Activated T-cell treated with anti-CD3 and anti-CD28 coated beads, Interleukin-2, amount 50 U/mL, for 4 hours (primary cell): ENCODE measurements around the gene CYGB. TPM values are rescaled to one million over a fixed set of nuclear protein-coding genes. Genes with fewer than 3 reads are reported as not detected.
"Not testable (repeated sequence)": the region's sequence is repeated elsewhere in the genome, so short reads cannot be mapped to it uniquely, and the experiment has no call there.

Source experiments
- ATAC-seq, 2 donors: fragments of 200-7000 bp; cut with Tn5 transposase; one replicate each; pipeline ENCODE4 v1.10.0; 2021
- DNase-seq: peaks from one replicate; pipeline ENCODE4 v3.0.0-alpha.2; 2020
- H3K27me3 Mint-ChIP-seq: one replicate; pipeline ENCODE4 v1.8.0; 2021; ENCODE audit warnings: low read depth, mixed read lengths
- H3K36me3 Mint-ChIP-seq: one replicate; pipeline ENCODE4 v1.8.0; 2022; ENCODE audit warnings: mixed read lengths; ENCODE audit not compliant: insufficient read depth
- H3K4me1 Mint-ChIP-seq: one replicate; pipeline ENCODE4 v1.8.0; 2021; ENCODE audit warnings: low read depth, mixed read lengths
- H3K4me3 Mint-ChIP-seq: one replicate; pipeline ENCODE4 v1.8.0; 2021; ENCODE audit warnings: mild to moderate bottlenecking, moderate library complexity, mixed read lengths
- H3K9me3 Mint-ChIP-seq: one replicate; pipeline ENCODE4 v1.8.0; 2021; ENCODE audit warnings: mixed read lengths
- total RNA-seq, 3 donors: library from RNA; stranded (reverse); gene quantifications; one replicate each; pipeline ENCODE4 v1.2.1, GENCODE V29; 2021

Gene CYGB
- total RNA-seq, 3 donors from 2014 or later, result not detected

DNA sequence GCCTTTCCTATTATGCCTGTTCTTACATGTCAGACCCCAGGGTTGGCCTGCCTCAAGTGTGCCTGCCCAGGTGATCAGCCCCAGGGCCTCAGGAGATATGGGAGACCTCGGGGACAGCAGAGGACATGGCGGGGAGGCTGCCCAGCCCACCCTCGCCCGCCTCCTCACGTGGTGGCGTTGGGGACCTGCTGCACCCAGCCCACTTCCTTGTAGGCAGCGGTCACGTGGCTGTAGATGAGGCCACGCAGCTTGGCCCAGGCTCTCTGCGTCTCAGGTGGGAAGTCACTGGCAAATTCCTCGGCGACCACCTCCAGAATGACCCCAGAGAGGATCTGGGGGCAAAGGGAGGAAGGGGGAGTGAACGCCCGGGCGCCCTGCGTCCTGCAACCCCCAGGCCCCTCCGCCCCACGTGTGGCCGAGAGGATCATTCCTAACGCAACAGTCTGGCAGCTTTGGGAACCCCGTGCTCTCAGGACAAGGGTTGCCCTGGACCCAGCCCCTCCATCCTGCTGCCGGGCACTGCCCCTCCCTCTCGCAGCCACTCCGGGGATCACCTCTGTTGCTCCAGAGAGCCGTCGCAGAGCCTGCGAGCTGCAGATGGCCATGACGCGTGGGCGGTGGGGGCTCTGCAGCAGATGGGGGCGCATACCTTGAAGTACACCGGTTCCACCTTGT, 6.6 kb downstream of the CYGB start:
- Mint-ChIP-seq H3K9me3 (no peaks in the 10 kb centered on the region), H3K27me3 (peaks cover 3% of the 10 kb centered on the region), H3K4me1 (peaks cover 20% of the 10 kb centered on the region), H3K4me3 (no peak overlapping the region), H3K36me3 (no peaks in the 10 kb centered on the region)
- ATAC-seq (no peak), DNase-seq (no peak)

DNA sequence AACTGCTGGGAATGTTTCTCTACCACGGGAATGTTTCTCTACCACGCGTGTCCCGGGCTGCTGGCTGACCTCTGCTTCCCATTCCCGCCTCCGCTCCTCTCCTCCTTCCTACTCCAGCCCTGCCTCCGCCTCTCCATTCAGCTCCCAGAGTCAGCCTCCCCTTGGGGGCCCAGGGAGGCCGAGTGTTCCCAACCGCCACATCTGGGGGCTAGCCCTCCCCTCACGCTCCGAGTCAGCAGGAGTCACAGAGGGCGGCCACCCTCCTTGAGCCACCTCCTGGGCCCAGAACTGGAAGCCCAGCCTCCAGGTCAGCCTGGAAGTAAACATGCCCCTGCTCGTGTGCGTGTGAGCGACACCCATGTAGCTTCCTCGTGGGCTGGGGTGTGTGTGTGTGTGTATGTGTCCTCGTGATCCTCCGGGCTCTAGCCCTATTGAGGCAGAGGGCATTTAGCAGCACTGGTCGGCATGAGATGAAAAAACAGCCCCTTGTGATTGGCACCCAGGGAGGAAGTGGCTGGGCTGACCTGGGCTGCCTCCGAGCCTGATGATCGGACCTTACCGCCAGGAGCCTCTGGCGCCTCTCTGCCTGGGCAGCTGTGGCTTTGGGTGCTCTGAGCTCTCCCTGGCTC, 7.3 kb downstream of the CYGB start:
- no peak for DNase-seq
- no peaks in the 10 kb centered on the region for H3K36me3 Mint-ChIP-seq
- ATAC-seq, result no peak
- H3K4me1 Mint-ChIP-seq, result peaks cover 20% of the 10 kb centered on the region
- no peaks in the 10 kb centered on the region for H3K9me3 Mint-ChIP-seq
- H3K4me3 Mint-ChIP-seq, result no peak overlapping the region
- H3K27me3 Mint-ChIP-seq, result peaks cover 2% of the 10 kb centered on the region

DNA sequence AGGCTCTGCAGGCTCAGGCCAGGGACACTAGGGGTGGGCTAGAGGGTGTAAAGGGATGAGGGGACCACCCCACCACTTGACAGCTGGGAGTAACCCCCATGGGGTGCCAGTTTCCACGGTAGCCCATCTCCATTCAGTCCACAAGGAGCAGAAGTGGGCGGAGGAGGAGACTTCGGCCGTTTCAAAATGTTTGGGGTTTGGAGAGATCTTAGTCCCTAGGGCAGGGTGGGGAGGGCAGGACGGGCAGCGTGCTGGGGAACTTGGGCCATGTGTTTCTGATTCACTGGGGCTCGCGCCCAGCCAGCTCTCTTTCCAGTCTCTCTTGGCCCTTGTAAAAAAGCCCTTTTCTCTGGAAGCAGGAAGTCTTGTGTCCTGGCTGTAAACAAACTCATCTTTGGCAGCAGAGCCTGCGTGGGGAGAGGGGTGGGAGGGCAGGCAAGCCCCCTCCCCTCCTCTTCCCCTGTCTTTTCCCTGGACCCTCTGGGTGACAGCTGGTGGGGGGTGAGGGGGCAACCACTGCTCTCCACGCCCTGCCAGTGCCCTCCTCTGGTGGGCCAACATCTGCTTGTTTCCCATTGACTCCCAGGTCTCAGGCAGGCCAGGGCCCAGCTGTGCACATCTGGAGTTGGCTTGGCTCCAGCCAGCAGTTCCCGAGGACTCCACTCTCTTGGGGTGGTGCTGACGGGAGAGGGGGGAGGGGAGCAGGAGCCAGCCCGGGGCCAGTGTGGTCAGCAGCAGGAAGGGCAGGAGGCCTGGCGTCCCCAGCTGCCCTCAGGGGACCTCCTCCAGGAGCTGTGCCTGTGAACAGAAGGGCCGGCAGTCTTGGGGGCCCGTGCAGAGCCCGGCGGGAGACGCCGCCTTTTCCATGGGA, 8.1 kb downstream of the CYGB start:
- Mint-ChIP-seq H3K9me3 (no peaks in the 10 kb centered on the region), H3K36me3 (no peaks in the 10 kb centered on the region), H3K27me3 (peaks cover 2% of the 10 kb centered on the region), H3K4me1 (peaks cover 22% of the 10 kb centered on the region), H3K4me3 (no peak overlapping the region)
- DNase-seq (no peak), ATAC-seq (no peak)

DNA sequence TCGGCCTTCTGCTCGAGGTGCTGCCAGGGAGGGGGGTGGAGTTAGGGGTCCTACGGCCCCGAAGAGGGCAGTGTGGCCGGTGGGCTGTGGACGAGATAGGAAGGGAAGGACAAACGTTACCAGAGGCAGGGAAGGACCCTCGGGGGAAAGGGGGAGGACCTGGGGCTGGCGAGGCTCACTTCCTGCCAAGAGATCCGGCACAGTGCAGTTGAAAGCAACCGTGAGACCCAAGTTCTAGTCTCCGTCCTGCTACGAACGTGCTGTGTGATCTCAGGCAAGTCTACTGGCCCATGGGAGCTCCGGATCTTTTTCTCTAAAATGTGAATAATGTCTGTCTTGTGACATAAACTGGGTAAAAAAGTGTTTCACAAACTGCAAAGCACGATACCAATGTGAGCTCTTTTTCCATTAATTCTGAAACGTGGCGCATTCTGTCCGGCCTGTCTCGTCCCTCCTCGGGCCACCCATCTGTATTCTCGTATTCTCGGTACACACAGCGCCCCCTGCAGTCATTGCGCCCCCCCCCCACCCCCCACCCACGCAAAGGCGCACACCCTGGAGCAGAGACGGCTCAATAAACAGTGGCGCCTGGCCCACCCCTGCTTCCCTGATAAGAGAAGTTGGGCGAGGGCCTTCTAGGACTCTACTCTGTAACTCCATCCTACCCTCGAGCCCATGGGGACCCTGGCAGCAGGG, 8.8 kb downstream of the CYGB start:
- Mint-ChIP-seq H3K9me3 (no peaks in the 10 kb centered on the region), H3K27me3 (peaks cover 2% of the 10 kb centered on the region), H3K4me1 (peaks cover 24% of the 10 kb centered on the region), H3K4me3 (peak overlapping the region; percentile 8), H3K36me3 (no peaks in the 10 kb centered on the region)
- DNase-seq (no peak), ATAC-seq (peak in 1 of 2 donors; percentile 38)

DNA sequence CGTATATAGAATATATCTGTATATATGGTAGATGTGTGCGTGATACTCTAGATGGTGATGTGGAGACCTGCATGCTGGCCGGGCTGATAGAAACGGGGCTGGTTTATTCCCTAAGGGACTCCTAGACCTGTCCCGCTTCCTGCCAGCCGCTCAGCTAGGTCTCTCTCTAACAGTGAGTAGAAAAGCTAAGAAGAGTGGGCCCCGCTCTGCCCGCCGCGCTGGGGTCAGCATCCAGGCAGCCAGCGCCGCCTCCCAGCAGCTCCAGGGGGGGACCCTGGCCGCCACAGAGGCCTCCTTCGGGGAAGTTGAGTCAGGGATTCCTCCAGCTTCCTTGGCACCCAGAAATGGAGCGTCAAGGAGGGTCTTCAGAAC, 9.4 kb downstream of the CYGB start:
- DNase-seq (no peak), ATAC-seq (peak; percentile 14 to 17)
- peaks cover 28% of the 10 kb centered on the region for H3K4me1 Mint-ChIP-seq
- no peaks in the 10 kb centered on the region for H3K9me3 Mint-ChIP-seq
- peaks cover 2% of the 10 kb centered on the region for H3K27me3 Mint-ChIP-seq
- peak overlapping the region; percentile 57 for H3K4me3 Mint-ChIP-seq
- H3K36me3 Mint-ChIP-seq, result no peaks in the 10 kb centered on the region

DNA sequence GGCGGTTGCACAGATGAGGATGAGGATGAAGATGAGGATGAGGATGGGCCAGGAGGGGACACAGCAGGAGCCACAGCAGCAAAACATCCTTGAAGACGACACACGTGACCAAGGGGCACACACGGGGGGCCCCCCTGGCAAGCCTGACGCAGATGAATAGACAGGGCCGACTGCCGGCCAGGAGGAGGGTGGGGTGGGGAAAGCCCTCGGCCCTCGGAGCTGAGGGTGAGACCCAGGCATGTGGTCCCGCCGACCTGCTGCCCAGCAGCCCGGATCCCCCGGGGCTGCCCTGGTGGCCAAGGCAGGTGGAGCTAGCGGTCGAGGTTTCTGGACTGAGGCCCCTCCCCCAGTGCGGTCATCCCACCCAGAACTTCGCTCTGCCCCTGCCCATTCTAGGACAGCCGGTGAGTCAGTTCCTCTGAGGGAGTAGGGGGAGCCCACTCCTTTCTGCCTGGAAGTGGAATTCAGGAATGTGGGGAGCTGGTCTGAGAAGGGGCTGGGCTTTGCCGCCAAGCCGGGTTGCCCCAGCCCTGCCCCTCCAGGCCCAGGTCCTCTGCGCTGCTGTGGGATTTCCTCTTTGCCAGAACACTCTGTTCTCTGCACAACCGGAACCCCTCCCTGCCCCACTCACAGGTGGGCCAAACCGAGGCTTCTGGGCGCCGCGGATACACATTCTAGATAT, 9.9 kb downstream of the CYGB start:
- Mint-ChIP-seq H3K27me3 (peaks cover 2% of the 10 kb centered on the region), H3K36me3 (no peaks in the 10 kb centered on the region), H3K4me3 (peak overlapping the region; percentile 19), H3K4me1 (peaks cover 31% of the 10 kb centered on the region), H3K9me3 (no peaks in the 10 kb centered on the region)
- peak; percentile 25 for DNase-seq
- peak; percentile 46 to 55 for ATAC-seq

DNA sequence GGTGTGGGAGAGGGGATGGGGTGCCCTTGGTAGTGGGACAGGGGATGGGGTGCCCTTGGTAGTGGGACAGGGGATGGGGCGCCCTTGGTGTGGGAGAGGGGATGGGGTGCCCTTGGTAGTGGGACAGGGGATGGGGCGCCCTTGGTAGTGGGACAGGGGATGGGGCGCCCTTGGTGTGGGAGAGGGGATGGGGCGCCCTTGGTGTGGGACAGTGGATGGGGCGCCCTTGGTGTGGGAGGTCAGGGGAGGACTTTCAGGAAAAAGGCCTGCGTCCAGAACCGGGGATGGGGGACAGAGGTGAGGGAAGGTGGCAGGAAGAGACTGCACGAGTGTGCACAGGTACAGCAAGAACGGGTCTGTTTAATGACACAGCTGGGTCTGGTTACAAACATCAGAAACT, 10.5 kb downstream of the CYGB start:
- DNase-seq, H3K9me3 Mint-ChIP-seq, ATAC-seq, H3K27me3 Mint-ChIP-seq, H3K36me3 Mint-ChIP-seq: not testable (repeated sequence)
- H3K4me3 Mint-ChIP-seq, result peak overlapping the region; percentile 19
- H3K4me1 Mint-ChIP-seq, result peaks cover 31% of the 10 kb centered on the region

DNA sequence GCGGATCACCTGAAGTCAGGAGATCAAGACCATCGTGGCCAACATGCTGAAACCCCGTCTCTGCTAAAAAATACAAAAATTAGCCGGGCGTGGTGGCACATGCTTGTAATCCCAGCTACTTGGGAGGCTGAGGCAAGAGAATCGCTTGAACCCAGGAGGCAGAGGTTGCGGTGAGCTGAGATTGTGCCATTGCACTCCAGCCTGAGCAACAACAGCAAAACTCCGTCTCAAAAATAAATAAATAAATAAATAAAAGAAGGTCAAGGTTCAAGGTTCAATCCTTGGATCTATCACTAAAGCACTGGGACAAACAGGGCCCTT, 12.0 kb downstream of the CYGB start:
- H3K4me3 Mint-ChIP-seq, ATAC-seq, H3K36me3 Mint-ChIP-seq, H3K27me3 Mint-ChIP-seq, DNase-seq, H3K9me3 Mint-ChIP-seq: not testable (repeated sequence)
- H3K4me1 Mint-ChIP-seq, result peaks cover 30% of the 10 kb centered on the region

DNA sequence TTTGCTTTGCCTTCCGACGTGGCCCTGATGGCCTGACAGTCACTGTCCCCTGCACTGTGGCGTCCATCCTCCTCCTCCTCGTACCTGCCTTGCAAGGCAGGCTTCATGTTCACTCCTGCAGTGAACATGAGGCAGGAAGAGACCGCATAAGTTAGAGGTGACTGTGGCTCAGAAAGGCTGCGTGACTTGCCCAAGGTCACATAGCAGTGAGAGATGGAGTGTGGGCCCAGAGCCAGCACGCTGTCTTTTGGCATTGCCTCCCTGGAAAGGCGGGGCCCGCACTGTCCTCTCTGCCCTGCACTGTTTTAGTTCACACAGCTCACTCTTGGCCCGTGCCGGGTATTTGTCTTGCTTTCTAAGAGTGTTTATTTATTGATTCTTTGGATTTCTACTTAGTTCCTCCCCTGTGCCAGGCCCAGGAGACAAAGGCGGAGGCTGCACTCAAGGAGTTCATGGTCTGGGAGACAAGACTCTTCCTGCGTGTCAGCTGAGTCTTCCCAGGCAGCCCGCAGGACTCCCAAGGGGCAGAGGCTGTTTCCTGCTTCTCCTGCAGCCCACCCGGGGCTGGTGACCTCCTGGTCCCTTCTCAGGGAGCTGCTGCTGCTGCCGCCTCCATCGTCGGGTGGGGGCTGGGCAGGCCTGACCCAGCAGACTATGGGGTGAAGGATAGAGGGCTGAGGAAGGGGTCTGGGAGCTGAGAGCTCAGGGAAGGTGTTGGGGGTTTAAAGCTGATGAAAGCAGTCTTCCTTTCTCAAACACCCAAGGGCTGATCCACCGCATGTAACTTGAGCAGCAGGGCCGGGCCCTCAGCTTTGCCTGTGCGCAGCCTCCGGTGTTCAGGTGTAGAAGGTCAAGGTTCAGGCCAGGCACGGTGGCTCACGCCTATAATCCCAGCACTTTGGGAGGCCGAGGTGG, 12.7 kb downstream of the CYGB start:
- peaks cover 2% of the 10 kb centered on the region for H3K27me3 Mint-ChIP-seq
- no peaks in the 10 kb centered on the region for H3K9me3 Mint-ChIP-seq
- H3K4me3 Mint-ChIP-seq, result no peak overlapping the region
- no peaks in the 10 kb centered on the region for H3K36me3 Mint-ChIP-seq
- no peak for ATAC-seq
- H3K4me1 Mint-ChIP-seq, result peaks cover 26% of the 10 kb centered on the region
- DNase-seq, result no peak

DNA sequence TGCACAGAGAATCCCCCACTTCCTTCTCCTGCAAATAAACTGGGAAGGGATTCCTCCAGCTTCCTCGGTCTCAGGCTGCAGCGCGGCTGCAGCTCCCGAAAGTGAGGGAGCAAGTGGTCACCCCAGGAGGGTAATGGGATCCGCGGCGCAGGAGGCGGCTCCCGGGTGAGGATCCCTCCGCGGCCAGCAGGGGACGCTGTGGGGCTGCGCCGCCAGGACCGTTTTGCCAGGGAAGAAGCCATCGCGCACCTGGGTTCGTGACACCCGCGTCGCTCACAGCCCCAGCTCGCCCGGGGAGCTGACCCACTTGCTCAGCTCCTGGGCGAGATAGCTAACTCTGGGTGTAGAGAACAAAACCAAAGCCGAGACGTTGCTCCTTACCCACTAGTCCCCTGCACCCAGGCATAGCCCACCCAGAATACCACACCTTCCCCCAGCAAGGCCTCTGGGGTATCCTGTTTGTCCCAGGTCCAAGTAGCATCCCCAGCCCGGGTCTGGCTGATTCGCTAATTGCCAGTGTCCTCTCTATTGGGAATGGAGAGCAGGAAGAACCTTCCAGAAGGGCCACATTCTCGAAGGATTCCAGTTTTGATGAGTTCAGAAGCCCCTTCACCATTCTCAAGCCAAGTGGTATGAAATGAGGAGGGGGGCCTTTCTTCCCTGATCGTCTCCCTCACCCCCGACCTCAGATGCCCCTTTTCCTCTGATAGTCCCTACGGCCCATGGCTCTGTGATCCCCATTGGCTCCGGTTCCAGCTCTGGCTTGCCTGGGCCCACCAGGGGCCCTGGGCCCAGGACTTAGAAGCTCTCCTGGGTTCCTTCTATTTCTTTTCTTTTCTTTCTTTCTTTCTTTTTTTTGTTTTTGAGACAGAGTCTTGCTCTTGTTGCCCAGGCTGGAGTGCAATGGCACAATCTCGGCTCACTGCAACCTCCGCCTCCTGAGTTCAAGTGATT, 14.1 kb downstream of the CYGB start:
- H3K36me3 Mint-ChIP-seq, result no peaks in the 10 kb centered on the region
- peaks cover 22% of the 10 kb centered on the region for H3K4me1 Mint-ChIP-seq
- no peaks in the 10 kb centered on the region for H3K9me3 Mint-ChIP-seq
- DNase-seq, result peak; percentile 78
- peaks cover 2% of the 10 kb centered on the region for H3K27me3 Mint-ChIP-seq
- peak overlapping the region; percentile 31 for H3K4me3 Mint-ChIP-seq
- ATAC-seq, result peak; percentile 90

DNA sequence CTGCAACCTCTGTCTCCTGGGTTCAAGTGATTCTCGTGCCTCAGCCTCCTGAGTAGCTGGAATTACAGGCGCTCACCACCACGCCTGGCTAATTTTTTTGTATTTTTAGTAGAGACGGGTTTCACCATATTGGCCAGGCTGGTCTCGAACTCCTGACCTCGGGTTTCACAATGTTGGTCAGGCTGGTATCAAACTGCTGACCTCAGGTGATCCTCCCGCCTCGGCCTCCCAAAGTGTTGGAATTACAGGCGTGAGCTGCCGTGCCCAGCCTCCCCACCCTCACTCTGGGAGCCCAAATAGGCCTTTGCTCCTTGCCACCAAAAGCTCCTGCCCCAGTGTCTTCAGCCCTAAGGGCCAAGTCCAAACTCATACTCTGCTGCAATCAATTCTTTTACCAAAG, 15.8 kb downstream of the CYGB start:
- H3K4me3 Mint-ChIP-seq, H3K36me3 Mint-ChIP-seq, H3K9me3 Mint-ChIP-seq, ATAC-seq, H3K27me3 Mint-ChIP-seq, DNase-seq: not testable (repeated sequence)
- peaks cover 21% of the 10 kb centered on the region for H3K4me1 Mint-ChIP-seq

DNA sequence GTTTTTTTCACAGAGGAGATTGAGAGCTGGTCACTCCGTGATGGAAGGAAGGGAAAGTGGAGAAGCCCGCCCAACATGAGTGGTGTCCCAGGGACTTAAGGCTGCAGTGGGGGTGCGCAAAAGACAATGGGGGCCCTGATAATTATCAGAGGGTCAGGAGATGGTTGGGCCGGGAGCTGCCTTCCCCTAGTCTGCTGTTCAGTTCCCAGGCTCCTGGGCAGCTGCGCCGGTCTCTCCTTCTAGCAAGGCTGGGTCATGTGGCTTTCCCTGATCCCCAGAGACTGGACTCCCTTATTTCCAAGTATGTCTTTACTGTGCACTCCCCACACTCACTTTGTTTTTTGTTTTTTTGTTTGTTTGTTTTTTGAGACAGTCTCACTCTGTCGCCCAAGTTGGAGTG, 16.2 kb downstream of the CYGB start:
- no peak overlapping the region for H3K4me3 Mint-ChIP-seq
- H3K27me3 Mint-ChIP-seq, result no peaks in the 10 kb centered on the region
- ATAC-seq (no peak), DNase-seq (no peak)
- peaks cover 25% of the 10 kb centered on the region for H3K4me1 Mint-ChIP-seq
- no peaks in the 10 kb centered on the region for H3K9me3 Mint-ChIP-seq
- H3K36me3 Mint-ChIP-seq, result no peaks in the 10 kb centered on the region
